GM18508 (cell line): ENCODE measurements around the gene TUFM.
"Not testable (repeated sequence)": the region's sequence is repeated elsewhere in the genome, so short reads cannot be mapped to it uniquely, and the experiment has no call there.

Source experiments
- ATAC-seq: cut with Tn5 transposase; IDR thresholded peaks from one replicate; pipeline ENCODE4 v1.9.1; 2021; ENCODE audit warnings: moderate number of reproducible peaks; ENCODE audit not compliant: insufficient read depth, unreplicated experiment

Gene TUFM

DNA sequence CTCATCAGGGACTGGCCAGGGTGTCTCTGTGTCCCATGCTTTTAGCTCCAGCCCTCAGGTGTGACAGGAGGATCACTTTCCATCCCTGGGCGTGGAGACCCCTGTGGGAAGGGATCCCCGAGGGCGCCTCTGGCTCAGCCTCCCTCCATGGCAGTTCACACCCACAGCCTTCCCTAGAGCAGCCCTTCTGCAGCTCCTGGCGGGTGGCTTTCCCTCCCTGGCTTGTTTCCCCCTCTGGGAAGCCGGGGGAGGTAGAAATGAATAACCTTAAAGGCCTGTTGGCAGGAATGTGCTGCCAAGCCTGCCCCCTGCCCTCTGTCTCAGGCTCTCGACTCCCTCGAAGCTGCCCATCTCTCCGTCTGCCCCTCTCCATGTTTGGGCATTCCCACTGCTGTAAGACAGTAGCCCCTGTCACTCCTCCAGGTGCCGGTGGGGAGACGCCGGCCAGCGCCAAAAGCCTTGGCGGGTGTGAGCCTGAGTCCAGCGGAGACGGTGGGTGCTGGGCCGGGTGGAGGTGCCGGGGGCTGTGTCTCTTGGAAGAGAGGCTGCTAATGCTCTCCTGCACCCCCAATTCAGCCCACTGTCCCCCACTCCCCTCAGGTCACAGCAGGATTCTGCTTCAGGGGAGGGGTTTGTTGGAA, 30.0 kb upstream of the TUFM start:
- no peak for ATAC-seq

DNA sequence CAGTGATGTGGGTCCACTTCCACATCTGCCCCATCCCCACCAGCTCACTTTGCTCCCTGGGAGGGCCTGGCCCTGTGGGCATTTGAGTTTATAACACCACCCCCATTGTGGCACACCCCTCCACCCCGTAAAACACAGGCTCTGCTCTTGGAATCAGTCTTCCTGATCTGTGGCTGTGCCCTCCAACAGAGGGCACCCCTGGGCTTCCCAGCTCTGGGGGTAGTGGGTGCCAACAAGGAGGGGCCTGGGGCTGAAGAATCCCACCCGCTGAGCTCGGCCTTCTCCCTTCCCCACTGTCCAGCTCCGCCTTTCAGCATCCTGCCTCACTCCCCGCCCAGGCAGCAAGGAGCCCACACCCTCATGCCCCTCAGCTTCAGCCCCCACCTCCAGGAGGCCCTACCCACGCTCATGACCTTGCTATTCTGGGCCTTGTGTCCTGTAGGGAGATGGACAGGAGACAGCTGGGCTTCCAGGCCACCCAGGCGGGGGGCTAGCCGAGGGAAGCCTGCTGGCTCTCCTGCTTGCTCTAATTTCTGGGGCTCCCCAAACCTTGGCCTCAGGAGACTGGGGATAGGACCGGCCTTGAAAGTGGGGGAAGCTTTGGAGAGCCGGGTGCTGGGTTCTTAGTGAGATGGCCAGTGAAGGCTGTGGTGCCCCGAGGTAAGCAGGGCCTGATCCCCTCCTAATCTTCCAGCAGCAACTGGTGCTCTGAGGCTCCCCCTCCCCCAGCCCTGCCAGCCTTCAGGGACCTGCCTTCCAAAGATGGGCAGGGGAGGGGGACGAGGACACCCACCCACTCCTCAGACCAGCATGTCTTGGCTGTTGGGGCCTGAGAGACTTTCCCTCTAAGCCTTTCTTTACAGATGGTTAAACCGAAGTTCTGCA, 29.2 kb upstream of the TUFM start:
- no peak for ATAC-seq

DNA sequence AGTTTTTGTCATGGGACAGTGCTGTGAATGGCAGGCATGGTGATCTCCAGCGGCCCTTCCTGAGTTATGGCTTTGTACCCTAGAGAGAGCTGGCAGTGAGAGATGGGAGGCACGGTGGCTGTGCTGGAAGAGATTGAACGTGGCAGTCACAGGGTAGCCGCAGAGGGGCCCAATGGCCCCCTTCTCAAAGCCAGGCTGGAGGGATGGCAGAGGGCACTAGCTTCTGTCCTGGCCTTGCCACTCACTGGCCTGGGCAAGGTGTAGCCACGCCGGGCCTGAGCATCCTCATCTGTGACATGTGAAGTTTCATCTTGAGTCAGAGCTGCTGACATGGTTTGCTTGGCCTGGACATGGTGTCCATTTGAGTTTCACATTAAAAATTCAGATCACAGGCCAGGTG, 28.3 kb upstream of the TUFM start:
- ATAC-seq: no peak

DNA sequence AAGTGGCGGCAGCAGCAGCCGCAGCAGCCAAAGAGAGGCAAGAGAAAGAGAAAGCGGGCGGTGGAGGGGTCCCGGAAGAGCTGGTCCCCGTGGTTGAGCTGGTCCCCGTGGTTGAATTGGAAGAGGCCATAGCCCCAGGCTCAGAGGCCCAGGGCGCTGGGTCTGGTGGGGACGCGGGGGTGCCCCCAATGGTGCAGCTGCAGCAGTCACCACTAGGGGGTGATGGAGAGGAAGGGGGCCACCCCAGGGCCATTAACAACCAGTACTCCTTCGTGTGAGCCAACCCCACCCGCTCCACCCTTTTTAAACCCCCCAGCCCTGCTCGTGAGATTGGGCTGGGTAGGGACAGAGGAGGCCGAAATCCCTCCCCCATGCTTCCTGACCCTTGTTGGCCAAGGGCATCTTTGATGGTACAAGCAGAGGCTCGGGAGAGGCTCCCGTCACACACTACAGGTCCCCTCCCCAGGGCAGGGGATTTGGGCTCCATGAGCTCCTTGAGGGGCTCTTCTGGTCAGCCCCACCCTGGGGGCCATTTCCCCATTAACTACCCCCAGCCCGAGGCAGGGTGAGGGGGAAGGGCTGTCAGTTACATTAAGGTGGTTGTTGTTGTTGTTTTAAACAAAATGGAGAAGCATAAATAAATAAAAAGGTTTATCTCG, 27.5 kb upstream of the TUFM start:
- ATAC-seq: no peak

DNA sequence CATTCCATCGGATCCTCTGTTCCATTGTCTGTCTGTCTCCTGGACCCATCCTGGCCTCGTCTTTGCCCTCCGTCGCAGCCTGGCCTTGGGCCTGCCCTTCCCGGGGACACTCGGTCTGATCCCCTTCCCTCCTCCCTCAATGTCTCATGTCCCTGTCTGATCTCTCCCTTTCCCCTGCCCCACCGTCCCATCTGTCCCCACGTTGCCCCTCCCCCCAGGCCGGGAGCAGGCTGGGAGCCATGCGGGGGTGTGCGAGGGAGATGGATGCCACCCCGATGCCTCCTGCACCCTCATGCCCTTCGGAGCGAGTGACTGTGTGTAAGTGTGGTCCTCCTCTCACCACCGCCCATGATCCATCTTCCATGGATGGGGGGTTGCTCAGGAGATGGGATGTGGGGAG, 26.8 kb upstream of the TUFM start:
- ATAC-seq: no peak

DNA sequence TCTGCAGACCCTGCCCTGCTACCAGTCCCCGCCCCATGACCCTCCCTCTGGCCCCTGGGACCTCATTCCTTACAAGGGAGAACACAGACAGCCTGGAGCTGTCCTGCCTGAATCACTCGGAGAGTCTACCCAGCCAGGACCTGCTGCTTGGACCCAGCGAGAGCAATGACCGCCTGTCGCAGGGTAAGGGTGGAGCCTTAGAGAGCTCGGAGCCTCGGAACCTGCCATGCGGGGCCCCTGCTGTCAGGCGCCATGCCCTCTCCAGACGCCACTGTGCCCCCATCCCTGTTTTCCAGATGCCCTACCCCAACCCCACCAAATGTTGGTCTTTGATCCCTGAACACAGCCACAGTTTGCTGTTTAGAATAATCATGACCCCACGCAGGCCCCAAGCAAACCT, 23.1 kb upstream of the TUFM start:
- ATAC-seq: no peak

DNA sequence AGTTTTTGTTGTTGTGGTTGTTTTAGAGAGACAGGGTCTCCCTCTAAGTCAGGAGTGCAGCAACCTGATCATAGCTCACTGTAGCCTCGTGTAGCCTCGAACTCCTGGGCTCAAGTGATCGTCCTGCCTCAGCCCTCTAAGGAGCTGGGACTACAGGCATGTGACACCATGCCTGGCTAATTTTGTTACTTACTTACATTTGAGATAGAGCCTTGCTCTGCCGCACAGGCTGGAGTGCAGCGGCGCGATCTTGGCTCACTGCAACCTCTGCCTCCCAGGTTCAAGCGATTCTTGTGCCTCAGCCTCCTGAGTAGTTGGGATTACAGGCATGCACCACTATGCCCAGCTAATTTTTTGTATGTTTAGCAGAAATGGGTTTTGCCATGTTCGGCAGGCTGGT, 21.5 kb upstream of the TUFM start:
- not testable (repeated sequence) for ATAC-seq

DNA sequence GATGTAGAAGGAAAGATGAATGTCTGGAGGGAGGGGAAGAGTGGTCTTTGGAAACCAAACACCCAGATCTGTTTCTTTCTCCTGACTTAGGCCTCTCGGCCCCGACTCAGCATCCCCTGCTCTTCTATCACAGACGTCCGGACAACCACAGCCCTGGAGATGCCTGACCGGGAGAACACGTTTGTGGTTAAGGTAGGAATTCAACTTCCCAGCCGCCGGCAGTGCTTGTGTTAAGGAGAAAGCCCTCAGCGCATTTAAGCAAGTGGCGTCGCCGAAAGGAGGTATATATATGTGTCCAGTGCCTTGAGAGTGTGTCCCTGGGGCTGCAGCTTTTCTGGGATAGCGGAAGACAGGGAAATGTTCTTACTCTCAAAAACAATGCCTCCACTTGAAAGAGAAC, 21.1 kb upstream of the TUFM start:
- no peak for ATAC-seq

DNA sequence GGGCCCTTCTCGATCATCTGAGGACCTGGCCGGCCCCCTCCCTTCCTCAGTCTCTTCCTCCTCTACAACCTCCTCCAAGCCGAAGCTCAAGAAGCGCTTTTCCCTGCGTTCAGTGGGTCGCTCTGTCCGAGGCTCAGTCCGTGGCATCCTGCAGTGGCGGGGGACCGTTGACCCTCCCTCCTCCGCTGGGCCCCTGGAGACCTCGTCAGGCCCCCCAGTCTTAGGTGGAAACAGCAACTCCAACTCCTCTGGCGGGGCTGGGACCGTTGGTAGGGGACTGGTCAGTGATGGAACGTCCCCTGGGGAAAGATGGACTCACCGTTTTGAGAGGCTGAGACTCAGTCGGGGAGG, 20.3 kb upstream of the TUFM start:
- ATAC-seq: no peak

DNA sequence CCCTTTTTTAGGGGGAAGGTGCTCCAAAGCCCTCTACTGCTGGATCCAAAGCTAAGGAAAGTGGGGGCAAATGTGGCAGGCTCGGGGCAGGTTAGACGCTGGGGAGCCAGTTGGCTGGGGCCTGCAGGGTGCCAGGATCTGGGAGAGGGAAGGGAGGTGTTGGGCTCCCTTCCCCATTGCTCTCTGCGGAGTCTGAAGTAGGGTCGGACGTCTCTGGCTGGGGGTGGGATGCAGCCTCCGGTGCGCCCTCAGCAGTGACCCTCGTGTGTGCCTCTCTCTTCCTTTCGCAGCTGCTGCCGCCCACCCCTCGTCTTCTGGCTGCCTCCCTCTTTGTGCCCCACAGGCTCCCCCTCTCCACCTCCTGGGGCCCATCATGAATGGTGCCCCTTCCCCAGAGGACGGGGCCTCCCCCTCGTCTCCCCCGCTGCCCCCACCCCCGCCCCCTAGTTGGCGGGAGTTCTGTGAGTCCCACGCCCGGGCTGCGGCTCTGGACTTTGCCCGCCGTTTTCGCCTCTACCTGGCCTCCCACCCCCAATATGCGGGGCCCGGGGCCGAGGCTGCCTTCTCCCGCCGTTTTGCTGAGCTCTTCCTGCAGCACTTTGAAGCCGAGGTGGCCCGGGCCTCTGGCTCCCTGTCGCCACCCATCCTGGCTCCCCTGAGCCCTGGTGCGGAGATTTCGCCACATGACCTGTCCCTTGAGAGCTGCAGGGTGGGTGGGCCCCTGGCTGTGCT, 19.7 kb upstream of the TUFM start:
- ATAC-seq: no peak

DNA sequence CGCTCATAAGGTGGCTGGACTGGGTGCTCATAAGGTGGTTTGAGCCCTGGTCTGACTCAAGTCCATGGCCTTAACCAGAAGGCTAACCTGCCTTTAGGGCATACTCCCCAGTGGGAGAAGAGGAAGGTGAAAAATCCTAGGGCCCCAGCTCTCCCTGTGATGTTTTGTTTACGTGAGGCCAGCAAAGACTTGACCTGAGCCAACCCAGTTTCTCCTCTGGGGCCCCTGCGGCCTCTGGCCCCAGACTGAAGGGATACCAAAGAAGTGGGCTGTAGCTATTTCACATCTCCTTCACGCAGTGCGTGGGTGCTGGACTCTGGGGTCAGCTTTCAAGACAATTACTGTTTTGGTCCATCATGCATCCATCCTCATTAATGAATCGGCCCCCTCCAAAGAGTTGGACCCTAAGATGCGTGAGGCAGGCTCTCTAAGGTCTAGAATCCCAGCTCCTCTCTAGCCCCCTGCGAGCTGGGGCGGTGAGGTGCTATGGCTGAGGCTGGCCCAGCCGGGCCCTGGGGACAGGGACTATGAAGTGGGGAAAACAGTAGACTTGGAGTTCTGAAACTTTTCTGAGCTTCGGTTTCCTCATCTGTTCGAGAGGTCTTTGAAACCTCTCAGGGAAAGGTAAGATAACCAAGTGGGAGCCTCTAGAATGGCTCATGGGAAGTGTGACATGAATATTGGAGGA, 19.0 kb upstream of the TUFM start:
- ATAC-seq: no peak

DNA sequence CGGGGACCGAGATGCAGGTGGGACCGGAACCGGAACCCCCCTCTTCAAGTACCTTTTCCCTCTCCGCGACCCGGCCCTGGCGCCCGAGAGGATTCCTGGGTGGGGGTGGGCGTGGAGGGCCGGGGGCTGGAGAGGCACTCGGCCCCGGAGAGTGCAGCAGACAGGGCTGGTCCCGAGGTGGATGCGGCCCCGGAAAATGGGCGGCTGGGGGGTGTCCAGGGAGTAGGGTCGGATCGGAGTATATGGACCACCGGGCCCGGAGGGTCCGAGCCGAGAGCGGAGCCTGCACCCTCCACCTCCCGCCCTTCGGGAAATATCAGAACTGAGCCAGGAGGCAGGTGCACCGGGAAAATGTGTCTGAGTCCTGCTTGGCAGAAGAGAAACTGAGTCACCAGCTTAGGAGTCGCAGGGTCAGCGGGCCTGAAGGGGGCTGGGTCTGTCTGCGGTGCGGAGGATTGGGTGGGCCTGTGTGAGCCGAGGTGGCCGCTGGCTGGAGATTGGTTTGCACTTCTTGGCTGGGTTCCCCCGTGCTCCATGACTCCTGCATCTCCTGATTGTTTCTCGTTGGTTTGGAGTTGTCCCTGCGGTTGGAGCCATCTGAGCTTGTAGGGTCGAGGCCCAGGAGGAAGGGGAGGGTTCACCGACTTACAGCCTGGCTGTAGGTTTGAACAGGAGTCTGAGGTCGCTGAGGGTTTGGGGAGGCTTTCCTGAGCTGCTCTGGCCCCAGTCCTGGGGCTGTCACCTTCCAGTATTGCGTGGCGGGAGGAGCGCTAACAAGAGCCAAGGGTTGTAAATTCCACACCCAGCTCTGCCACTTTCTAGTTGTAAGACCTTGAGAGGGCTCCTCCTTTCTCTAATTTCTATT, 18.0 kb upstream of the TUFM start:
- ATAC-seq: no peak

DNA sequence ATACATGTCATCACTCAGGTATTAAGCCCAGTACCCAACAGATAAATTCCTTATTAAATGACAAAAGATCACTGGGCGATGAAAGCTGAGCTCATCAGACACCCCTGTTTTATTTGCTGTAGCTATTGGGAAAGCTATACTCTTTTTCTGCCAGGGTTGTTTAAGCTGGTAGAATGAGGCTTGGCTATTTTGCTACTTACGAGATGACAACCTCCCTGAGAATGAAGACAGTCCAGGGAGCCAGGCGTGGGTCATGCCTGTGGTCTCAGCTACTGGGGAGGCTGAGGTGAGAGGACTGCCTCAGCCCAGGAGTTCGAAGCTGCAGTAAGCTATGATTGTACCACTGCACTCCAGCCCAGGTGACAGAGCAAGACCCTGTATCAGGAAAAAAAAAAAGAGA, 13.2 kb upstream of the TUFM start:
- no peak for ATAC-seq

DNA sequence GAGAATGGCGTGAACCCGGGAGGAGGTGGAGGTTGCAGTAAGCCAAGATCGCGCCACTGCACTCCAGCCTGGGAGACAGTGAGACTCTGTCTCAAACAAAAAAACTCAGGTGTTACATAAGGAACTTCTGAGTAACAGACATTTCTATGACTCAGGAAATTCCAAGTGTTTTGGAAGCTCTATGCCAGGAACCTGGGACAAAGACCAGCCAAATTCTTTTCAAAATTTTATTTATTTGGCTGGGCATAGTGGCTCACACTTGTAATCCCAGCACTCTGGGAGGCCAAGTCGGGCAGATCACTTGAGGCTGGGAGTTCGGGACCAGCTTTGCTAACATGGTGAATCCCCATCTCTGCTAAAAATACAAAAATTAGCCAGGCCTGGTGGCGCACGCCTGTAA, 12.3 kb upstream of the TUFM start:
- no peak for ATAC-seq

DNA sequence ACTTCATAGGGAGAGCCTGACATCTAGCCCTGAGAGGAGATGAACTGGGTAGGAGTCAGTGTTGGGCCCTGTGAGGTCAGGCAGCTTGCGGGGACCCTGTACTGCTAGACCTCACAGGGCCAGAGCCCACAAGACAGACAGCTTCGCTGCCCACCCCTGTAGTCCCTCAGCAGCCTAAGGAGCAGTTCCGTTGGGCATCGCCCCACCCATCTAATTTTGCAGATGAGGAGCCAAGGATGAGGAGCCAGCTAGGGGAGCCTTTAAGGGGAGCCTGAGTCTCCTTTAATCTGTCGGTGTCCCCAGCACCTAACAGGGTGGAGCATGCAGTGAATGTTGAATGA, 755 bp upstream of the TUFM start:
- ATAC-seq: no peak

DNA sequence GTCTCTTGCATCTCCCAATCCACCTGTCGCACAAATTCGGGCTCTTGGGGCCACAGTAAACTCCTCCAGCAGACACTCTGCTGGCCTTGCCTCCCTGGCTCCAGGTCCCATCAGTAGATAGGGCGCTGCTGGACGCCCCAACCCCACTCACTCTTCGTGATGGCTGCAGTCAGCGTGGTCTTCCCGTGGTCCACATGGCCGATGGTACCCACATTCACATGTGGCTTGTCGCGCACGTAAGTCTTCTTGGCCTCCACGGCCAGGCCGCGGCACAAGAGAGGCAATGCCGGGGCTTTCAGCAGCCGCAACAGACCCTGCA, 428 bp downstream of the TUFM start:
- no peak for ATAC-seq

DNA sequence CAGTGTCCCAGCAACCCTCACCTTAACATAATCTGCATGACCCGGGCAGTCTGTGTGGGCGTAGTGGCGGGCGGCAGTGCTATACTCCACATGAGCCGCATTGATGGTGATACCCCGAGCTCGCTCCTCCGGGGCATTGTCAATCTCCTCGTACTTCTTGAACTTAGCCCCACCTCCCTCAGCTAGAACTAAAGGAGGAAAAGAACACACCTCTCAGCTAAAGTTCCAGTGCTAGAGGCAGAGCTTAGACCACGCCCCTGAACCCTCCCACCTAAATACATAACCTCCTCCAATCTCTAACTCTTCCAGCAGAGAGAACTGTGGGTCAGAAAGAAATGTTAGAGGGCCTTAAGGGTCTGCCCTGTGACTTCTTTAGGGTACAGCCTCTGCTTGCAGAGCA, 855 bp downstream of the TUFM start:
- ATAC-seq: no peak

DNA sequence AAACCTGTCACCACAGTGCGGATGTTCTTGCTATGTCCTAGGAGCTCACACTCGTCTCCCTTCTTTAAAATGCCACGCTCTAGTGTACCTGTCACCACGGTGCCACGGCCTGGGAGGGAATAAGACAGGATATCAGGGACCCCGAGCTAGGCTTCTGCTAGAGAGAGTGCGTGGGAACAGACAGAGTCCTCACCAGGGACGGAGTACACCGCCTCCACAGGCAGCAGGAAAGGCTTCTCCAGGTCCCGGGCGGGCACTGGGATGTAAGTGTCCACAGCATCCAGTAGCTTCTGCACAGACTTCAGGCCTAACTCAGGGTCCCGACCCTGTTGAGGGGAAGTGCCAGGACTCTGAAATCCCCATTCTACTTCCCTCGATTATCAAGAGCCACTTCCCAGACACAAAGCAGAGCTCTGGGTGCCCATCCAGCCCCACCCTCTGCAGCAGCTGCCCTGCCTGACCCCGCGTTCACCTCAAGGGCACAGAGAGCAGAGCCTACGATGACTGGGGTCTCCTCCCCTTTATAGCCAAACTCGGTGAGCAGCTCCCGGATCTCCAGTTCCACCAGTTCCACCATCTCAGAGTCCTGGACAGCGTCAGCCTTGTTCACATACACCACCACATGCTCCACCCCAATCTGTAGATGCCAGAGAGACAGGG, 1.8 kb downstream of the TUFM start:
- no peak for ATAC-seq

DNA sequence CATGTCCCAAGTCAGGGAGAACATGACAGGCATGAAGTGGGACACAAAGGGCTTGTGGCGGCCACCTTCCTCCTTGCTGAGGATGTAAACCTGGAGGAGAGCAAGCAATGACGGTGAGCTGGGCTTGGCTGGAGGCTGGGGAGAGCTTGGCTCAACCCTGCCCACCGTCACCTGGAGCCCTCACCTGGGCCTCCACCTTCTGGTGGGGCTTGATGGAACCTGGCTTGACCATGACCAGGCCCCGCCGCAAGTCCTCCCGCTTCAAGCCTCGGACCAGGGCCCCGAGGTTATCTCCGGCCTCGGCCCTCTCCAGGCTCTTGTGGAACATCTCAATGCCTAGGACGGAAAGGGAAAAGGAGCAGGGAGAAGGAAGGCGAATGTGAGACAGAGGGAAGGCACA, 2.4 kb downstream of the TUFM start:
- ATAC-seq: no peak
